ENCODE data around the gene PTPN14. TPM values are rescaled to one million over a fixed set of nuclear protein-coding genes. Genes with fewer than 3 reads are reported as not detected.

Gene PTPN14
- total RNA-seq, 1 experiment from 2014 or later, result 88.4 TPM

DNA sequence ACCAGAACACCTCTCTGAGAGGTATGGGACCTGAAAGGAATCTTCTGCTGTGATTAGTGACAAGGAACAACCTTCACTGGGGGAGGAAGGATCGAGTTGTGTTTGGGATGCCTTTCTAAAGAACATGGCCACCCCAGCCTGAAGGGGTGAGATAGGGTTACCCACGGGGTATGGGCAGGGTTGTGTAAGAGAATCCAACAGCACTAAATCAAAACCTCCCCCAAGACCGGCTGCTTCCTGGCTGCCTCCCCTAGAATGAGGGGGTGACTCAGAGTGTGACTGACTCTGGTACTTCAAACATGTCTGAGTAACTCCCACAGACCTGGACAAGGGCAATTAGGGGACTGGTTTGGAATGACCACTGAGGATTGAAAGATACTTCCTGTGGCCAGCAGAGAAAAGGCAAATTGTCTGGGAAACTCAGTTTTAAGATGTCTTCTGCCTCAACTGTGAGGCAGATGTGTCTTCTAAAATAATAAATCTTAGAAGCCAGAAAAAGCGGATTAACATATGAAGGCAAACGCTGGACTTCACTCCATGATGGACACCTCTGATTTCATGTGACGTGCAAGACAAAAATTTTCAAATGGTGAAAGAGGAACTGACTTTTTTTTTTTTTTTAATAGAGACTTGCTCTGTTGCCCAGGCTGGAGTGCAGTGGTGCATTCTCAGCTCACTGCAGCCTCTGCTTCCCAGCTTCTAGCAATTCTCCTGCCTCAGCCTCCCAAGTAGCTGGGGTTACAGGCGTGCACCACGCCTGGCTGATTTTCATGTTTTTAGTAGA lies 6.7 kb upstream of the PTPN14 start:
- ChIA-PET CTCF (no interaction called here), POLR2A (no interaction called here)
- DNase-seq (ENCODE audit: low spot score) (no peak), ATAC-seq (no peak)
- Mint-ChIP-seq H3K36me3 (no peaks in the 10 kb centered on the region), H3K4me1 (peaks cover 13% of the 10 kb centered on the region), H3K9me3 (no peaks in the 10 kb centered on the region), H3K4me3 (no peak overlapping the region), H3K27ac (no peak overlapping the region), H3K27me3 (ENCODE audit: low read depth) (no peaks in the 10 kb centered on the region)
- TF ChIP-seq TCF7 (CRISPR knock-in tag; IDR thresholded peaks at IDR 0.05; ENCODE audit: low read depth) (no peak), ZNF532 (CRISPR knock-in tag; IDR thresholded peaks at IDR 0.05; ENCODE audit: borderline replicate concordance) (no peak), STAT6 (CRISPR knock-in tag; conservative IDR thresholded peaks at IDR 0.05; ENCODE audit: low read depth) (no peak), CREM (CRISPR knock-in tag; IDR thresholded peaks at IDR 0.05) (no peak), RELA (CRISPR knock-in tag; IDR thresholded peaks at IDR 0.05; ENCODE audit: borderline replicate concordance) (no peak), FOXJ3 (CRISPR knock-in tag; IDR thresholded peaks at IDR 0.05; ENCODE audit: borderline replicate concordance) (no peak), FOXP1 (CRISPR knock-in tag; IDR thresholded peaks at IDR 0.05; ENCODE audit: borderline replicate concordance) (no peak), NR3C1 (CRISPR knock-in tag; conservative IDR thresholded peaks at IDR 0.05; ENCODE audit: low read depth) (no peak), IRF2 (CRISPR knock-in tag; IDR thresholded peaks at IDR 0.05; ENCODE audit: borderline replicate concordance, low read depth) (no peak), ZNF423 (CRISPR knock-in tag; IDR thresholded peaks at IDR 0.05) (no peak), RORB (CRISPR knock-in tag; IDR thresholded peaks at IDR 0.05) (no peak), ZNF396 (CRISPR knock-in tag; IDR thresholded peaks at IDR 0.05; ENCODE audit: borderline replicate concordance) (no peak), ATF2 (CRISPR knock-in tag; IDR thresholded peaks at IDR 0.05; ENCODE audit: borderline replicate concordance, low read depth) (no peak), SP1 (CRISPR knock-in tag; conservative IDR thresholded peaks at IDR 0.05) (no peak), AFF4 (CRISPR knock-in tag; IDR thresholded peaks at IDR 0.05; ENCODE audit: borderline replicate concordance) (no peak)
- TF ChIP-seq, protein P1, sequence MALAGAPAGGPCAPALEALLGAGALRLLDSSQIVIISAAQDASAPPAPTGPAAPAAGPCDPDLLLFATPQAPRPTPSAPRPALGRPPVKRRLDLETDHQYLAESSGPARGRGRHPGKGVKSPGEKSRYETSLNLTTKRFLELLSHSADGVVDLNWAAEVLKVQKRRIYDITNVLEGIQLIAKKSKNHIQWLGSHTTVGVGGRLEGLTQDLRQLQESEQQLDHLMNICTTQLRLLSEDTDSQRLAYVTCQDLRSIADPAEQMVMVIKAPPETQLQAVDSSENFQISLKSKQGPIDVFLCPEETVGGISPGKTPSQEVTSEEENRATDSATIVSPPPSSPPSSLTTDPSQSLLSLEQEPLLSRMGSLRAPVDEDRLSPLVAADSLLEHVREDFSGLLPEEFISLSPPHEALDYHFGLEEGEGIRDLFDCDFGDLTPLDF (CRISPR knock-in tag; IDR thresholded peaks at IDR 0.05), result no peak
- TF ChIP-seq, protein P2, sequence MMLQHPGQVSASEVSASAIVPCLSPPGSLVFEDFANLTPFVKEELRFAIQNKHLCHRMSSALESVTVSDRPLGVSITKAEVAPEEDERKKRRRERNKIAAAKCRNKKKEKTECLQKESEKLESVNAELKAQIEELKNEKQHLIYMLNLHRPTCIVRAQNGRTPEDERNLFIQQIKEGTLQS (CRISPR knock-in tag; conservative IDR thresholded peaks at IDR 0.05), result no peak
- TF ChIP-seq, protein P3, sequence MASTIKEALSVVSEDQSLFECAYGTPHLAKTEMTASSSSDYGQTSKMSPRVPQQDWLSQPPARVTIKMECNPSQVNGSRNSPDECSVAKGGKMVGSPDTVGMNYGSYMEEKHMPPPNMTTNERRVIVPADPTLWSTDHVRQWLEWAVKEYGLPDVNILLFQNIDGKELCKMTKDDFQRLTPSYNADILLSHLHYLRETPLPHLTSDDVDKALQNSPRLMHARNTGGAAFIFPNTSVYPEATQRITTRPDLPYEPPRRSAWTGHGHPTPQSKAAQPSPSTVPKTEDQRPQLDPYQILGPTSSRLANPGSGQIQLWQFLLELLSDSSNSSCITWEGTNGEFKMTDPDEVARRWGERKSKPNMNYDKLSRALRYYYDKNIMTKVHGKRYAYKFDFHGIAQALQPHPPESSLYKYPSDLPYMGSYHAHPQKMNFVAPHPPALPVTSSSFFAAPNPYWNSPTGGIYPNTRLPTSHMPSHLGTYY (CRISPR knock-in tag; IDR thresholded peaks at IDR 0.05), result no peak
- TF ChIP-seq, protein P4, sequence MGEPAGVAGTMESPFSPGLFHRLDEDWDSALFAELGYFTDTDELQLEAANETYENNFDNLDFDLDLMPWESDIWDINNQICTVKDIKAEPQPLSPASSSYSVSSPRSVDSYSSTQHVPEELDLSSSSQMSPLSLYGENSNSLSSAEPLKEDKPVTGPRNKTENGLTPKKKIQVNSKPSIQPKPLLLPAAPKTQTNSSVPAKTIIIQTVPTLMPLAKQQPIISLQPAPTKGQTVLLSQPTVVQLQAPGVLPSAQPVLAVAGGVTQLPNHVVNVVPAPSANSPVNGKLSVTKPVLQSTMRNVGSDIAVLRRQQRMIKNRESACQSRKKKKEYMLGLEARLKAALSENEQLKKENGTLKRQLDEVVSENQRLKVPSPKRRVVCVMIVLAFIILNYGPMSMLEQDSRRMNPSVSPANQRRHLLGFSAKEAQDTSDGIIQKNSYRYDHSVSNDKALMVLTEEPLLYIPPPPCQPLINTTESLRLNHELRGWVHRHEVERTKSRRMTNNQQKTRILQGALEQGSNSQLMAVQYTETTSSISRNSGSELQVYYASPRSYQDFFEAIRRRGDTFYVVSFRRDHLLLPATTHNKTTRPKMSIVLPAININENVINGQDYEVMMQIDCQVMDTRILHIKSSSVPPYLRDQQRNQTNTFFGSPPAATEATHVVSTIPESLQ (CRISPR knock-in tag; IDR thresholded peaks at IDR 0.05), result no peak
